ENCODE data around the gene GPR149.
A peak's percentile ranks its signal among the peaks of the same experiment; 100 is the strongest.

Gene GPR149

GRCh38 chr3:154314152-154314551, 115.8 kb downstream of the GPR149 start:
- no peak overlapping the region for H3K27ac ChIP-seq
- TF ChIP-seq CTCF (conservative IDR thresholded peaks at IDR 0.05) (peak; percentile 22), ZFX (IDR thresholded peaks at IDR 0.05) (no peak)

- TF ChIP-seq CTCF (conservative IDR thresholded peaks at IDR 0.05) (no peak), ZFX (IDR thresholded peaks at IDR 0.05) (no peak)
Observed at GRCh38 chr3:154310840-154311239, 119.2 kb downstream of the GPR149 start.

GRCh38 chr3:154307363-154307762, 122.6 kb downstream of the GPR149 start:
- no peak overlapping the region for H3K27ac ChIP-seq
- TF ChIP-seq CTCF (conservative IDR thresholded peaks at IDR 0.05), result no peak
- no peak for TF ChIP-seq ZFX (IDR thresholded peaks at IDR 0.05)

More at GRCh38 chr3:154310840-154311239, 119.2 kb downstream of the GPR149 start:
- no peak overlapping the region for H3K27ac ChIP-seq

- TF ChIP-seq CTCF (conservative IDR thresholded peaks at IDR 0.05), result no peak
- TF ChIP-seq ZFX (IDR thresholded peaks at IDR 0.05), result no peak
- no peak overlapping the region for H3K27ac ChIP-seq
Observed at GRCh38 chr3:154304936-154305335, 125.1 kb downstream of the GPR149 start.

GRCh38 chr3:154304116-154304786, 125.7 kb downstream of the GPR149 start:
- no peak overlapping the region for H3K27ac ChIP-seq
- no peak for TF ChIP-seq CTCF (conservative IDR thresholded peaks at IDR 0.05)
- TF ChIP-seq ZFX (IDR thresholded peaks at IDR 0.05), result no peak

- no peak overlapping the region for H3K27ac ChIP-seq
Observed at GRCh38 chr3:154301561-154301960, 128.4 kb downstream of the GPR149 start.

More at GRCh38 chr3:154301561-154301960, 128.4 kb downstream of the GPR149 start:
- no peak for TF ChIP-seq ZFX (IDR thresholded peaks at IDR 0.05)
- peak; percentile 43 for TF ChIP-seq CTCF (conservative IDR thresholded peaks at IDR 0.05)
